A673 (cell line): Measurements from ENCODE around the gene PVR. TPM values are rescaled to one million over a fixed set of nuclear protein-coding genes. Genes with fewer than 3 reads are reported as not detected.

Experiments used
- BruUV-seq: library from RNA; stranded (reverse); fragments of 400-500 nt; replicated peaks from 2 replicates; lab custom pipeline; 2021; lab: Mats Ljungman, UMichigan
- CTCF ChIA-PET: fragments of 300-600 bp; sonication (Branson Sonifier 250); formaldehyde crosslinking; loops from one replicate; lab custom pipeline; 2022; ENCODE audit warnings: antibody characterized with exemption; lab: Charles Lee
- POLR2A ChIA-PET: fragments of 300-600 bp; sonication (Branson Sonifier 250); formaldehyde crosslinking; loops from one replicate; lab custom pipeline; 2022; ENCODE audit warnings: antibody characterized with exemption; ENCODE audit not compliant: low non-redundant PET; lab: Charles Lee
- DNase-seq: peaks from one replicate; pipeline ENCODE4 v3.0.0-alpha.2; 2015; ENCODE audit warnings: low spot score
- H3K27ac ChIP-seq: fragments of 200-600 bp; sonication (generic); 2 replicates; pipeline ENCODE4 v1.5.1; 2016; ENCODE audit warnings: mixed run types, low read depth, mild to moderate bottlenecking, mixed read lengths, antibody characterized with exemption, low read length; ENCODE audit not compliant: poor library complexity, severe bottlenecking
- H3K27me3 ChIP-seq: fragments of 200-600 bp; sonication (generic); replicated peaks from 2 replicates; pipeline ENCODE4 v1.6.1; 2017; ENCODE audit warnings: mixed run types, low read depth, mild to moderate bottlenecking, mixed read lengths, antibody characterized with exemption, low read length; ENCODE audit not compliant: insufficient read depth, poor library complexity
- H3K36me3 ChIP-seq: fragments of 200-600 bp; sonication (generic); 2 replicates; pipeline ENCODE4 v1.6.1; 2016; ENCODE audit warnings: mixed run types, mild to moderate bottlenecking, mixed read lengths, antibody characterized with exemption, low read length; ENCODE audit not compliant: insufficient read depth, poor library complexity, severe bottlenecking
- H3K4me1 ChIP-seq: fragments of 200-600 bp; sonication (generic); 2 replicates; pipeline ENCODE4 v1.6.1; 2017; ENCODE audit warnings: mixed run types, mild to moderate bottlenecking, mixed read lengths, antibody characterized with exemption, low read length; ENCODE audit not compliant: insufficient read depth, poor library complexity, severe bottlenecking
- H3K4me3 ChIP-seq: fragments of 200-600 bp; sonication (generic); 2 replicates; pipeline ENCODE4 v1.5.1; 2016; ENCODE audit warnings: low read depth, mixed run types, mild to moderate bottlenecking, mixed read lengths, low read length; ENCODE audit not compliant: poor library complexity, severe bottlenecking
- H3K9me3 ChIP-seq: fragments of 200-600 bp; sonication (generic); 2 replicates; pipeline ENCODE4 v1.6.1; 2016; ENCODE audit warnings: mixed run types, low read depth, mild to moderate bottlenecking, mixed read lengths, antibody characterized with exemption, low read length; ENCODE audit not compliant: poor library complexity, severe bottlenecking
- CTCF ChIP-seq: fragments of 300-800, 200-600 bp; sonication (generic); conservative IDR thresholded peaks from 2 replicates; pipeline ENCODE4 v1.5.1; 2017; ENCODE audit warnings: low read depth, mild to moderate bottlenecking, antibody characterized with exemption, low read length, moderate library complexity, mixed read lengths
- EZH2 ChIP-seq: fragments of 200-600 bp; sonication (generic); IDR thresholded peaks from 2 replicates; pipeline ENCODE4 v1.6.1; 2017; ENCODE audit warnings: borderline replicate concordance, low read depth, mild to moderate bottlenecking, mixed read lengths, antibody characterized with exemption, low read length; ENCODE audit not compliant: poor library complexity, severe bottlenecking
- intact Hi-C: fragments of 100-400 bp; cut with micrococcal nuclease; formaldehyde crosslinking; loops from one replicate; pipeline ENCODE4 v1.10.0; 2022; ENCODE audit not compliant: unreplicated experiment
- total RNA-seq: library from RNA; stranded (reverse); gene quantifications from 2 replicates; pipeline ENCODE4 v1.2.3, GENCODE V29; 2021

The PVR gene
- total RNA-seq, 1 experiment from 2014 or later: 29.5 TPM

GRCh38 chr19:44615863-44616247 lies 27.9 kb upstream of the PVR start:
- DNase-seq: no peak
- intact Hi-C loops: no loop called here
- no TSS peak for BruUV-seq
- ChIA-PET CTCF (interaction anchor here (0.6 kb wide), 1 partner anchor 108 kb away, joined by 4 read pairs; no protein-coding TSS in a partner anchor), POLR2A (no interaction called here)
- Histone ChIP-seq H3K4me3 (no peak overlapping the region), H3K4me1 (no peaks in the 10 kb centered on the region), H3K36me3 (no peaks in the 10 kb centered on the region), H3K9me3 (no peaks in the 10 kb centered on the region), H3K27me3 (no peaks in the 10 kb centered on the region), H3K27ac (no peak overlapping the region)
- TF ChIP-seq CTCF (no peak), EZH2 (no peak)

- Histone ChIP-seq H3K36me3 (no peaks in the 10 kb centered on the region), H3K4me3 (no peak overlapping the region), H3K4me1 (no peaks in the 10 kb centered on the region), H3K27ac (no peak overlapping the region), H3K27me3 (no peaks in the 10 kb centered on the region), H3K9me3 (no peaks in the 10 kb centered on the region)
- intact Hi-C loops: no loop called here
- CTCF ChIA-PET: interaction anchor here (0.7 kb wide), 1 partner anchor 12 kb away, joined by 3 read pairs; no protein-coding TSS in a partner anchor
- POLR2A ChIA-PET: no interaction called here
- TF ChIP-seq EZH2: no peak
- TF ChIP-seq CTCF: no peak
- no peak for DNase-seq
- no TSS peak for BruUV-seq
These were observed 26.4 kb upstream of the PVR start for GRCh38 chr19:44617110-44617880.

GRCh38 chr19:44618640-44619357 lies 24.9 kb upstream of the PVR start:
- DNase-seq: no peak
- ChIA-PET CTCF (no interaction called here), POLR2A (no interaction called here)
- Histone ChIP-seq H3K4me3 (no peak overlapping the region), H3K9me3 (no peaks in the 10 kb centered on the region), H3K4me1 (no peaks in the 10 kb centered on the region), H3K36me3 (no peaks in the 10 kb centered on the region), H3K27me3 (no peaks in the 10 kb centered on the region), H3K27ac (no peak overlapping the region)
- BruUV-seq: no TSS peak
- intact Hi-C loops: no loop called here
- TF ChIP-seq CTCF: no peak
- TF ChIP-seq EZH2: no peak
